Fibroblast of skin of left quadriceps (primary cell): ENCODE results near the gene TMTC4.
"Not testable (repeated sequence)": the region's sequence is repeated elsewhere in the genome, so short reads cannot be mapped to it uniquely, and the experiment has no call there.

Source experiments
- DNase-seq, 2 experiments: peaks; one replicate each; pipeline ENCODE4 v3.0.0-alpha.2; 2013; ENCODE audit warnings: low read depth in 2 of 2

TMTC4 gene

DNA sequence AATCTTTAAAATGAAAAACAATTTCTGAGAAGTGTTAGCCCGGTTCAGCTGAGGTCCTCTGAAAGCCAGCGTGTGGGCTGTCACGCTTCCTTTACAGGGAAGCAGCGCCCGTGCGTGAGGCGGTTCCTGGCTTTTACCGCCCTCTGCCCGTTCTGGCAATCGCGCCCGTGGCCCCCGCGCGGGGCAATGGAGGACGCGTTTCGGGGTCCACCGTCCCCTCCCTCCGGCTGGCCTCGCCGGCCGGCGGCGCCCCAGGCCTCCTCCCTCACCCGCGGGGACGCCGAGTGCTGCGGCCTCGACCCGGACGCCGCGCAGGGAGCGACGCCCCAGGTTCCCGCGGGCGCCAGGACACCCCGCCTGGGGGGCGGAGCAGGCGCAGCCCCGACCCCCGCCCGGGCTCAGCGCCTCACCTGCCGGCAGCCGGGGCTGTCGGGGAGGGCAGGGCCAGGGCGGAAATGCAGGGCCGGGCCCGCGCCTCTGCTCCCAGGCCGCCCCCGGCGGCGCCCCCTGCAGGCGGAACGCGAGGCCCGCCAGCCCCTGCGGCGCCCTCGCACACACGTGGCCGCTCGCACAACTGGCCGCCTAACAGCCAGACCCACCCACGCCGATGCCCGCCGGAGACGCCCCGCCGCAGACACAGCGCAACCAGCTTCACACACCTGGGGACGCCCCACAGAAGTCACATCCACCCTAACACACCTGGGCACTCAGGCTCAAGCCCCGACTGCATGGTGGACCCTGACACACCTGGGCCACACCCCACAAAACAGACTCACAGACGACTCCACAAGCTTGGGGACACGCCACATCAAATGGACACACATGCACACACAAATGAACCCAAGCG is 86.0 kb downstream of the TMTC4 start, which contains the start of gene GGACT:
Gene GGACT, minus strand, starts transcription at position 459 of the 847 bp plus-strand sequence. CDS start 56,198 bp downstream, outside the sequence.
- DNase-seq: peak; percentile 25

DNA sequence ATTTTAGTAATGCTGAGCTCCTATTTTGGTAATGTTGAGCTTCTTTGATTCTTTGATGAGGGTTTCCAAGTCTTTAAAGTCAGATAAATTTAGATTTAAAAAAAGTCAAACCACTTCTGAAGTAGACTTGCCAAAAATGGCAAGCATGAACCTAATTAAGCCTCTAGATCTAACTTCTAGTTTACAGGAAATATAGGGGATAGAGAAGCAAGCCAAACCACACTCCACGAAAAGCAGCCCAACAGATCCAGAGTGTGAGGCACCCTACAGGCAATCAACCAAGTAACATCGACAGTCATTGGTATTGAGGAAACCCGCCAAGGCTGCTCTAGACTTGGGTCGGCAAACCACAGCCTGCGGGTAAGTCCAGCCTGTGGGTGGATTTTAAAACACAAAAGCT is 89.7 kb downstream of the TMTC4 start:
- DNase-seq: peak; percentile 3

GRCh38 chr13:100581504-100581903 is 93.1 kb downstream of the TMTC4 start:
- no peak for DNase-seq

DNA sequence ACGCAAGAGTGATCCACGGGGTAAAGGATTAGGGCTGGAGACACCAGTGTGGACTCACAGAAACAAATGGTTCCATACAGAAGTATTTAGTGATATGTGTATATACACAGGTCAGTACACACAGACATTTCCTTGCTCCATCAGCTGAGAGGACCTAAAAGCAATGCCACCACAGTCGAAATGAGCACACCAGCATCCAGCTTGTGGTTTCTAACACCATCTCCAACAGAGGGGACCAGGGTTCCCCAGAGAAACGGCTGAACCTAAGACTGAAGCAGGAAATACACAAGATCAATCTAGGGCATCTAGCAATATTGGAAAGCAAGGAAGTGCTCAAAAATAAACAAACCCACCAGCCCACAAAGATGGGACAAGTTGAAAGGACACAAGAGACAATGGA is 93.6 kb downstream of the TMTC4 start:
- DNase-seq: no peak

- no peak for DNase-seq
These were observed 94.5 kb downstream of the TMTC4 start for GRCh38 chr13:100580045-100580444.

- DNase-seq: not testable (repeated sequence)
These were observed 97.4 kb downstream of the TMTC4 start for GRCh38 chr13:100577239-100577638.

GRCh38 chr13:100573121-100573520 is 101.5 kb downstream of the TMTC4 start:
- peak; percentile 48 for DNase-seq

GRCh38 chr13:100566543-100566942 is 108.1 kb downstream of the TMTC4 start:
- no peak for DNase-seq

- no peak for DNase-seq
These were observed 109.3 kb downstream of the TMTC4 start for GRCh38 chr13:100565286-100565685.

GRCh38 chr13:100564444-100565223 is 110.0 kb downstream of the TMTC4 start:
- no peak for DNase-seq

- DNase-seq: no peak
These were observed 110.8 kb downstream of the TMTC4 start for GRCh38 chr13:100563779-100564178.

- DNase-seq: no peak
These were observed 112.9 kb downstream of the TMTC4 start for GRCh38 chr13:100561599-100562204.

- no peak for DNase-seq
These were observed 113.5 kb downstream of the TMTC4 start for GRCh38 chr13:100561158-100561499.

GRCh38 chr13:100560498-100561157 is 114.0 kb downstream of the TMTC4 start:
- no peak for DNase-seq

- no peak for DNase-seq
These were observed 114.7 kb downstream of the TMTC4 start for GRCh38 chr13:100559886-100560285.
